ENCODE results near the gene GABRG3.

GABRG3 gene

GRCh38 chr15:27097506-27097905 lies 126.5 kb downstream of the GABRG3 start:
- ChIA-PET POLR2A (no interaction called here), CTCF (interaction anchor here (0.6 kb wide), 1 partner anchor 269 kb away, joined by 3 read pairs; no protein-coding TSS in a partner anchor)
- H3K4me1 ChIP-seq (ENCODE audit: control insufficient read depth, insufficient read depth, low read length): no peaks in the 10 kb centered on the region
- no peak overlapping the region for H3K27ac ChIP-seq (ENCODE audit: extremely low read depth, low read depth, low read length)
- no peak for TF ChIP-seq ZSCAN18 (tag by site-specific recombination; IDR thresholded peaks at IDR 0.05)
- TF ChIP-seq ZNF132 (tag by site-specific recombination; IDR thresholded peaks at IDR 0.05; ENCODE audit: borderline replicate concordance): no peak
- TF ChIP-seq ZNF350 (tag by site-specific recombination; IDR thresholded peaks at IDR 0.05): no peak
- no peak for TF ChIP-seq ZNF133 (tag by site-specific recombination; IDR thresholded peaks at IDR 0.05)
- no peak for TF ChIP-seq ZNF169 (tag by site-specific recombination; IDR thresholded peaks at IDR 0.05)
- no peak for TF ChIP-seq ZNF140 (tag by site-specific recombination; IDR thresholded peaks at IDR 0.05)
- no peak for TF ChIP-seq ZNF354C (tag by site-specific recombination; IDR thresholded peaks at IDR 0.05; ENCODE audit: borderline replicate concordance, low read depth)
- no peak for TF ChIP-seq ZFP41 (tag by site-specific recombination; IDR thresholded peaks at IDR 0.05; ENCODE audit: borderline replicate concordance)
- TF ChIP-seq ZNF221 (tag by site-specific recombination; IDR thresholded peaks at IDR 0.05; ENCODE audit: borderline replicate concordance): no peak
- no peak for TF ChIP-seq ZNF624 (tag by site-specific recombination; IDR thresholded peaks at IDR 0.05)
- TF ChIP-seq ZNF830 (tag by site-specific recombination; IDR thresholded peaks at IDR 0.05; ENCODE audit: low read depth): no peak
- no peak for TF ChIP-seq REPIN1 (tag by site-specific recombination; IDR thresholded peaks at IDR 0.05; ENCODE audit: low read depth)
- no peak for TF ChIP-seq ZNF654 (tag by site-specific recombination; IDR thresholded peaks at IDR 0.05; ENCODE audit: low read depth)
- no peak for TF ChIP-seq ZNF837 (tag by site-specific recombination; IDR thresholded peaks at IDR 0.05)
- TF ChIP-seq ZNF473 (tag by site-specific recombination; IDR thresholded peaks at IDR 0.05): no peak
- no peak for TF ChIP-seq ZNF184 (tag by site-specific recombination; IDR thresholded peaks at IDR 0.05)
- no peak for TF ChIP-seq ZFP69B (tag by site-specific recombination; IDR thresholded peaks at IDR 0.05)
- H3K9me3 ChIP-seq (ENCODE audit: control insufficient read depth, insufficient read depth, low read depth, low read length): no peaks in the 10 kb centered on the region
- H3K36me3 ChIP-seq (ENCODE audit: control insufficient read depth in 2 of 2, insufficient read depth in 1 of 2, low read length in 2 of 2): no peaks in the 10 kb centered on the region
- H3K4me3 ChIP-seq (ENCODE audit: low read depth, low read length): no peak overlapping the region

GRCh38 chr15:27101982-27102381 lies 131.0 kb downstream of the GABRG3 start:
- Histone ChIP-seq H3K27ac (ENCODE audit: extremely low read depth, low read depth, low read length) (no peak overlapping the region), H3K4me3 (ENCODE audit: low read depth, low read length) (no peak overlapping the region), H3K4me1 (ENCODE audit: control insufficient read depth, insufficient read depth, low read length) (no peaks in the 10 kb centered on the region), H3K36me3 (ENCODE audit: control insufficient read depth in 2 of 2, insufficient read depth in 1 of 2, low read length in 2 of 2) (no peaks in the 10 kb centered on the region), H3K9me3 (ENCODE audit: control insufficient read depth, insufficient read depth, low read depth, low read length) (no peaks in the 10 kb centered on the region)
- CTCF ChIA-PET: interaction anchor here (0.8 kb wide), 1 partner anchor 210 kb away, joined by 3 read pairs; no protein-coding TSS in a partner anchor
- no peak for TF ChIP-seq ZNF621 (tag by site-specific recombination; IDR thresholded peaks at IDR 0.05)
- no peak for TF ChIP-seq ZNF157 (tag by site-specific recombination; IDR thresholded peaks at IDR 0.05)
- TF ChIP-seq ZNF138 (tag by site-specific recombination; IDR thresholded peaks at IDR 0.05; ENCODE audit: borderline replicate concordance): no peak
- TF ChIP-seq ZSCAN18 (tag by site-specific recombination; IDR thresholded peaks at IDR 0.05): no peak
- no peak for TF ChIP-seq ZBTB48 (tag by site-specific recombination; IDR thresholded peaks at IDR 0.05)
- no peak for TF ChIP-seq TRIM28 (IDR thresholded peaks at IDR 0.05; ENCODE audit: borderline replicate concordance, low read length)
- TF ChIP-seq ZNF239 (tag by site-specific recombination; IDR thresholded peaks at IDR 0.05): no peak
- no peak for TF ChIP-seq ZNF416 (tag by site-specific recombination; IDR thresholded peaks at IDR 0.05)
- TF ChIP-seq ZNF670 (tag by site-specific recombination; IDR thresholded peaks at IDR 0.05; ENCODE audit: low read depth): no peak
- no peak for TF ChIP-seq ZNF76 (tag by site-specific recombination; IDR thresholded peaks at IDR 0.05; ENCODE audit: borderline replicate concordance, low read depth)
- no peak for TF ChIP-seq ZNF768 (tag by site-specific recombination; IDR thresholded peaks at IDR 0.05)
- no peak for TF ChIP-seq ZBTB1 (tag by site-specific recombination; IDR thresholded peaks at IDR 0.05)
- POLR2A ChIA-PET: interaction anchor here (0.7 kb wide), 1 partner anchor 746 kb away, joined by 5 read pairs; no protein-coding TSS in a partner anchor
